Measurements from ENCODE around the gene USP36.

Gene USP36

DNA sequence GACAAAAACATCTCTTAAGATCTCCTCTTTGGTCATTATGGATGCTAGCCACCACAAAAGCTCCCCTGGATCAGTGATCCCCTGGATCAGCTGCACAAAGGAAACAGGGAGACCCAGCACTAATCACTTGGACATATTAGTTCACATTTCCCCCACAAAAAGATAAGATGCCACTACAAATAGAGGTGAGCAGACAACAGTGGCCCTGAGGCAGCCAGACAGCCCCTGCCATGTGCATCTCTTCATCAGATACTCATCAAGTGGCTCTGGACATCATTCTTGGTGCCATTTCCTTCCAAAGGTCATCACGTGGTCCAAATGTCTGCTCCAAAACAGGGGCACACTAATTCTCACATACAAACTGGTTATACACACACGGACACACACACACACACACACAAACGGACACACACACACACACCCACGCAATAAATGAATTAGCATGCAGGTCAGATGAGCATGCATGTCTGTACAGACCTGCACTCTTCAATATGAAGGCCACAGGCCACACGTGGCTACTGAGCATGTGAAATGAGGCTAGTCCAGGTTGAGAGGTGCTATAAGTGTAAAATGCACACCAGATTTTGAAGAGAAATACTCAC, 4.1 kb downstream of the USP36 start:
- no peak for DNase-seq

DNA sequence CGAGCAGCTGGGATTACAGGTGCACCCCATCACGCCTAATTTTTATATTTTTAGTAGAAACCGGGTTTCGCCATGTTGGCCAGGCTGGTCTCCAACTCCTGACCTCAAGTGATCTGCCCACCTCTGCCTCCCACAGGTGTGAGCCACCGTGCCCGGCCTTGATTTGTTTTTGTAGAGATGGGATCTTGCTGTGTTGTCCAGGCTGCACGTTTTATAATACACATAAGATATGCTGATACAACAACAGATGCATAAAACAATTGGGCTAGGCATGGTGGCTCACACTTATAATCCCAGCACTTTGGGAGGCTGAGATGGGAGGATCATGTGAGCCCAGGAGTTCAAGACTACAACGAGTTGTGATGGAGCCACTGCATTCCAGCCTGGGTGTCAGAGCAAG, 6.0 kb downstream of the USP36 start:
- DNase-seq, result no peak

DNA sequence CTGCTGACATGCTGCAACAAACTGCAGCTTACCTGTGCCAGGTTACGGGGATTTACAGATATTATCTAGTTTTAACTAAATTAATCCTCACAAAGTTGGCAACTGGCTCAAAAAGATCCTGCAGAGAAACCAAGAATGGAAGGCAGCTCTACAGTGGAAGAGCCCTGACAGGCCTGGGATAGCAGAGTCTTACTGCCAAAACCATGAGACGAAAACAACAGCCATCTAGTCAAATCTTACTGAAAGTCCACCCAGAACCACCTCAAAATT, 8.1 kb downstream of the USP36 start:
- no peak for DNase-seq

DNA sequence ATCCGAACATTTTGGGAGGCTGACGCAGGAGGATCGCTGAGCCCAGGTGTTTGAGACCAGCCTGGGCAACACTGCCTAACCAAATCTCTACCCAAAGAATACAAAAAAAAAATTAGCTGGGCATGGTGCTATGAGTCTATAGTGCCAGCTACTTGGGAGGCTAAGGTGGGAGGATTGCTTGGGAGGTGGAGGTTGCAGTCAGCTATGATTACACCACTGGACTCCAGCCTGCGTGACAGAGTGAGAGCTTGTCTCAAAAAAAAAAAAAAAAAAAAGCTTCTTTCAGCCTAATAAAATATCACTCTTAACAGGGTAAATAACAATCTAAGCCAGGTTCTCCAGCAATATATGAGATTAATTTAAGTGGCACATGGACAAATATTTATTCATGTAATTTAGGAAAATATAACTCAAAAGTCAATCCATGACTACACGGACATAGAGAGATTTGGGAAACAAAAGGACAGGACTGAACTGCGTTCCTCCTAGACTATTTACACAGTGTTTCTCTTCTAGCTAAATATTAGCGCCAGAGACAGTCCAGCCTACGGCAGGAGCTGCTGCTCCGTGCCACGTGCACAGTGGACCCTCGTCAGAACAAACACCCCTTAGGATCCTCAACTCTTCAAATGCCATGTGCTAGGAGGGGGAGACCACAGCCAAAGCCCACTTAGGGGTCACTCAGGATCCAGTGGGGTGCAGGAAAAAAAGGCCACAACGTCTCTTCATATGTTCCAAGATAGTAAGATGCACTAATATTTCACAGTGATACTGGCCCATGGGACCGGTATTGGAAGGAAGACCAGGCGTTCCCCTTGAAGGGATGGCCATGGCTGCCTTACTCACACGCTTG, 8.7 kb downstream of the USP36 start:
- DNase-seq, result no peak

DNA sequence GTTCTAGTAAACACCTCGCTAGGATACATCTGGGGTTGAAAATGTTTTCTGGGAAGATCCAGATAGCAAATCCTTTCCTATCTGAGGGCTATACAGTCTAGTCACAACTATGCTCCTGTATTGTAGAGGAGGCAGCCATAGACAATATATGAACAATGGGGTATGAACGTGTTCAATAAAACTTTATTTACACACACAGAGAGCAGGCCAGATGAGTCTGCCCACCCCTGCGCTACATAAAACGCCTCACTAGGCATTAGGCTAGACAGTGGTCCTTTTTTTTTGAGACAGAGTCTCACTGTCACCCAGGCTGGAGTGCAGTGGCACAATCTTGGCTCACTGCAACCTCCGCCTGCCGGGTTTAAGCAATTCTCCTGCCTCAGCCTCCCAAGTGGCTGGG, 11.1 kb downstream of the USP36 start:
- no peak for DNase-seq

DNA sequence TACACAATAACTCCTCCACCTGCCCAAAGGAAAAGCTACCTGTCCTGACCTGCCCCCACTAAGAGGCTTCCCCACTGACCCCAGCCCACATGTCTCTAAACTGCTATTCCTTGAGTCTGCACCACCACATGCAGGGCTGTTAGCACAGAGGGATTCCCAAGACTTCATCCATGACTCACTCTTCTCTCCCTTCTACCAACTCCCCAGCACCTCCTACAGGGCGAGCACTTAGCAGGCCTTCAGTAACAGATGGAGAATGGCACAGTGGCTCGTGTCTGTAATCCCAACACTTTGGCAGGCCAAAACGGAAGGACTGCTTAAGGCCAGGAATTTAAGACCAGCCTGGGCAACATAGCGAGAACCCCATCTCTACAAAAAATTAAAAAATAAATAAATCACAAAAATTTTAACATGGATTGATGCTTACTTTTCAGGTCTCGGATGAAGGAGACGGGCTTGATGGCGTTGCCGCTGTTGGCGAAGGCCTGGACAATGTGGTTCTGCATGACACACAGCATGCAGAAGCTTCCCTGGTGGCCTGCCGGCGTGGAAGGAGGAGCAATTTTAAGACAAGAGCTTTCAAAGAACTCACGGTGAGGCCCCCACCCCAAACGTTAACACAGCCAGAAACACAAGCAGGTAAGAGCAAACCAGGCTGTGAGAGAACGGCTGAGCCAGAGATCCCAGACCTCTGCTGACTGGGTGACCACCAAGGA, 12.0 kb downstream of the USP36 start:
- DNase-seq, result peak in 1 of 2 donors; percentile 26

DNA sequence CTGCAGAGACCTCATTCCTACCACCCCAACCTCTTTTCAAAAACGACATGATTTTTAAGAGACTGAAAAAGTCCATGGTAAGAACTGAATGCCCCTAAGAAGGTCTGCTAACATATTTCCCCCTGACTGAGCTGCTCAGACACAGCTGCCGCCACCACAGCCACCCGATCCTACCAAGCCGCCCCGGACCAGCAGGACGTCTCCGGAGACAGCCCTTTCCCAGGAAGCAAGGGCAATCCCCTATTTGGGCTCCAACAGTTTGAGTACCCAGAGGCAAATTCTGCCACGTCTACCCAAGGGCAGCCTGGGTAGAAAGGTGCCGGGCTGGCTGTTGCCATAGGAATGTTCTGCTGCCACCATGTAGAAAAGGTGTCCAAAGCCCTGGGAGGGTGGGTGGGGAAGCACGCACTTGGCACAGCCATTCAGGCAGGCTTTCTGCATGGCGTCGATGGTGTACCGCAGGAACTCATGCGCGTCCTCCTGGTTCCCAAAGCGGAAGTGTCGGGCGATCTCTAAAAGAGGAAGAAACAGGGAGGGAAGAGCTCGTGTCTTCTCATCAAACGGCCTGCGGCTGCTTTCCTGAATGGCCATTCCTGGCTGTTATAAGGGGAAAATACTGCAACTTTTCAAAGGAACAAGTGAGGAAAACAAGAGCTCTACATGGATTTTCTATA, 13.6 kb downstream of the USP36 start:
- peak; percentile 77 to 86 for DNase-seq

DNA sequence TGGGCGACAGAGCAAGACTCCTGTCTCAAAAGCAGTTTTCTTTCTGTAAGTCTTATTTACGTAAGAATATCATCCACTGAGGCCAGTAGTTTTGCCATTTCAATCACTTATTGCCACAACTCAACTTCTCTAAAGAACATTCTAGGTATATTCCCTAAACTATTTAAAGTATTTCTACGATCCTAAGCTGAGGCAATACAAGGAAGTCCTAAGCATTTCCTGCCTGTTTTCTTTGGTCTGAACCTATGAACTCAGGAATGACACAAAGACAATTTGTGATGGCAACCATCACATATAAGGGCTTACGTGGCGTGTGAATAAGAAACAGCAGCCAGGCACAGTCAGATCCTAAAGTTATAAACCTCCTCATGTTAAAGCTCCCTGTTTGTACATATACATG, 14.2 kb downstream of the USP36 start:
- peak; percentile 67 to 86 for DNase-seq

DNA sequence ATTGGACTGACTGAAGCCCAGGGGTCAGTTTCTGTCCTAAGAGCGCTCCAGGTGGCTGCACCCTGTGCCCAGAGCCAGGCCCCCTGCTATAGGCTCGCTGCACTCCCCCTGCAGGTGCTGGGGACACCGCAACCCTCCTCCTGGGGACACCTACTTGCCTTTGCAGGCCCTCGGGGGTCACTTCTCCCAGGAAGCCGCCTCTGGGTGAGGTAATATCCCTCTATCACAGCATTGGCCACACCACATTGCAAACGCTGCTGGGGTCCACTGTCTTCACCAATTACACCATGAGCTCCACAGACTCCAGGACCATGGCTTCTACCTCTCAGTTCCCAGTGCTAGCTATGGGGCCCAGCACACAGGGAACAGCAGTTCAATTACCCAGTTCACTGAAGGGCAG, 14.9 kb downstream of the USP36 start:
- DNase-seq, result no peak

DNA sequence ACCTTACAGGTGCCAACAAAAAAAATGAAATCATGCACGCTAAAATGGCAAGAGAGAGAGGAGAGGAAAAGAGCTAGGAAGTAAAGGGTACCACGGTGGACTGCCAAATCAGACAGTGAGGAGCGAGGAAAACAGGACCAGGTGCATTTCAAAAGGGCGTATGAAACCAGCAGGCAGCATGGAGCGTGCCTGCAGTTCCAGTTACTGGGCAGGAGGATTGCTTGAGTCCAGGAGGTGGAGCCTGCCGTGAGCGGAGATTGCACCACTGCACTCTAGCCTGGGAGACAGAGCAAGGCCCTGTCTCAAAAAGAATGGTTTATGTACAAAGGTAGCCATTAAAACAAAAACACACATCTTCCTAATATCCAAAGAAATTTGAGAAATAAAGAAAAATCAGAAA, 16.4 kb downstream of the USP36 start:
- no peak for DNase-seq

DNA sequence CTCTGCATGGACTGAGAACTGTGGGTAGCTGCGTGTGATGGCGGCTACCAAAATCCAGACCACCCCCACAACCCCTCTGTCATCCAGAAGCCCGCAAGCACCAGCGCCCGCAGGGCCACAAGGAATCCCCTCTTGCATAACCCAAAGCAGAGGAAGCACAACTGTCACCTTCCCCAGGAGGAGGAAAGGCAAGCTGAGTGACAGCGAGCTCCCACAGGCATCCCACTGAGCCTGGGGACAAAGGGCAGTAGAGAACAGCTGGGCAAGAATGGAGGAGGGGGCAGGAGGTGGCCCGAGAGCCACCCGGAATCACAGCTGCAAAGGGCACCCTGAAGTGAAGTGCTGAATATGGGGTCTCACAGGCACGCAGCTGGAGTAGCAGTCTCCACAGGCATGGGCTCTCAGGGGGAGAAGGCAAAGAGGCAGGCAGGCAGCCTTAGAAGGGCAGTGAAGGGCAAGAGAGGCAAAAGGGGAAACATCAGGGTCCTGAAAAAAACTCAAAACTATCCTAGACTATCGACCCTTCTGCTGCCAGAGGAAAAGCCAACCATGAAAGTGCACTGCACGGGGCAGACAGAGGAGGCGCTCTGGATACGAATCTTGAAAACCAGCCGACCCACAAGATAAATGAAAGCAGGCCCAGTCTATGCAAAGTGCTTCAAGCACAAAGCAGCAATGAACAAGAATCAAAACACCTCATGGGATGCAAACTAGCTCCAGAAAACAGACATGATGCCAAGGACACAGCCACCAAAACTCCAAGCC, 17.1 kb downstream of the USP36 start:
- DNase-seq, result no peak

DNA sequence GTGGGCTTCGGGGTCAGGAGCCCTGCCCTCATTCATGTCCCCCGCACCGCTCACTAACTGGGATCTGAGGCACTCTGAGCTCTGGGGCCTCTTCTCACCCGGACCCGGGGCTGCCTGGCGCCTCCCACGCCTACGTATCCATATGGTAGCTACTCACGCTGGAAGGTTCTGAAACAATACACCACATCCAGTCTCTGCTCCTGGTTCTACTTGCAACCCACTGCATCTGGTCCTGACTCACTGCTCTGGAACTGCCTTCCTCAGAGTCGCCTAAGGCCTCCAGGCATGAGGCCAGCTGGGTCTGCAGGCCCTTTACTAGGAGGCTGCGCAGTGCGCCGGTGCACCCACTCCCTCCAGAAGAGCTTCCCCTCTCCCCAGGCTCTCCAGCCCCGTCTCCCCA, 18.1 kb downstream of the USP36 start:
- no peak for DNase-seq

DNA sequence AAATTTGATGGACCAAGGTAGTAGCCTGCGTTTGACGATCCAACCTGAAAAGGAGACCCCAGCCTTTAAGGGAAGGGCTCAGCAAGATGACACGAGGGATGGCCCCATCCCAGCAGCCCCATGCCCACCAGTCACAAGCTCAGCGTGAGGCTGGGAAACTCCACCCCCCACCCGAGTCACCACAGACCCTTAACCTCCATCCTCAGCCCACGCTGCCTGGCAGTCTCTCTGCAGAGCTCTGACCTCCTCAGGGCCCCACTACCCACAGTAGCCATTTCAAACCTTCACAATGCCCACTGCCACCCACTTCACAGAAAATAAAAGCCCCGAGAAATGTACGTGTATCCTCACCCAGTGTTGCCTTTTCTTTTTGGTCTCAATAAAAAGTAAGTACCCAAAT, 18.7 kb downstream of the USP36 start:
- no peak for DNase-seq

DNA sequence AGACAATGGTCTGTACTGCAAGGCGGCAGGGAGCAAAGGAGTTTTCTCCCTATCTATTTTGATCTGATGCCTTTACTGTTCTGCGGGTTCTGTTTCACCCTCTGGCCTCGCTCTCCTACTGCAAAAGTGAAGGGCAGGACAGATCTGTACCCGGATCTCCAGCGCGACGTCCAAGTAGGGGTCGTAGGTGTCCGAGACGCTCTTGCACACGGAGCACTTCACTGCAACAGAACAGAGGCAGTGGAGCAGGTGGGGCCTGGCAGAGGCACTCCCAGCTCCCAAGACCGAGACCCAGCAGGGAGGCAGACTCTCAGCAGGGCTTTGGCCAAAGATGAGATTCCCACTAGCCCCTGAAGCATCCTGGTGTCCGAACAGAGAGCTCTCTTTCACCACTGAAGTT, 19.8 kb downstream of the USP36 start:
- no peak for DNase-seq

DNA sequence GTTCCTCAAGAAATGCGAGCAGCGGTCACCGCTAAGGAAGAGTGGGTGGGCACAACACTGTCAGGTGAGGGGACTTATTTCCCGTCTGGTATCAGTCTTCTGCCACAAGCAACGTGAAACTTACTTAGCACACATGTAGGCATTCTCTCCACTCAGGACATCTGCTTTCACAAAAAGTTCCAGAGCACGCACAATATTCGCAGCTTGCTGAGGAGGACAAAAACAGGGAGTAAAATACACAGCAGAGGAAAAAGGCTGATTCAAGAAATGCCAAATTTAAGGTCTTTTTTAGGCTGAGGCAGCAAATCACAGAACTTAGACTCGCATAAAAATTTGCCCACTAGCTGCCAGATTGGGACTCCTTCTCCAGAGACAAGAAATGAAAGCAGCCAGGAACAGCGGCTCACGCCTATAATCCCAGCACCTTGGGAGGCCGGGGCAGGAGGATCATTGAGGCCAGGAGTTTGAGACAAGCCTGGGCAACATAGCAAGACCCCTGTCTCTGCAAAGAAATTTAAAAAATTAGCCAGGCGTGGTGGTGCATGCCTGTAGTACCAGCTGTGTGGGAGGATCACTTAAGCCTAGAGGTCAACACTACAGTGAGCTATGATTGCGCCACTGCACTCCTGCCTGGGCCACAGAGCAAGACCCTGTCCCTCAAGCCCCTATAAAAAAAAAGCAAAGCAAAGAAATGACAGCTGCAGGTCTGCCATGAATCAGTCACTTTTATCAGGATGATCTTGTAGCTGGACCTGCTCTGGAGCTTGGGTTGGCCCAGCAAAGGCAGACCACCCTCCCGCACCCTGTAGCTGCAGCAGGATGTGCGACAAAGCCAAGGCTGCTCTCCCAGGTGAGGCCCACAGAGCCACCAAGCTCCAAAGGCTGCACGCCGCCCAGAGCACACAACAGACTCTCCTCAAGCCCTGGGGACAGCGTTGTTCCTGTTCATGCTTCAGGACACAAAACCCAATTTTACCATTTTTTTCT, 20.5 kb downstream of the USP36 start:
- DNase-seq, result no peak

DNA sequence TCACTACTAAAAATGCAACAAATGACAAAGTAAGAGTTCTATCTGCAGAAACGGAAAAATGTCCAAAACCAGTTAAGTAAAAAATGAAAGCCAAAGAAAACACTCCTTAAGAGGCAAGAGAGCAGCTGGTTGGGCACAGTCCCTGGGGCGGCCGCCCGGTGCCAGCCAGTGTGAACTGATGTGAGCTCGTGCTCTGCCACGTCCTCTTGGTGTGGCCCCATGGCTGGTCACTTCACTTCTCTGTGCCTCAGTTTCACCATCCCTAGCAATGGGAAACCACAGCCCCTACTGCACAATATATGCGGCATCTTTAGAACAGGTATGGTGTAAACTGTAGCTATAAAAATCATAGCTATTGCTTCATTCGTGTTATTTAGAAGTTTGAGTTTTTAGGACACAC, 21.2 kb downstream of the USP36 start:
- no peak for DNase-seq

DNA sequence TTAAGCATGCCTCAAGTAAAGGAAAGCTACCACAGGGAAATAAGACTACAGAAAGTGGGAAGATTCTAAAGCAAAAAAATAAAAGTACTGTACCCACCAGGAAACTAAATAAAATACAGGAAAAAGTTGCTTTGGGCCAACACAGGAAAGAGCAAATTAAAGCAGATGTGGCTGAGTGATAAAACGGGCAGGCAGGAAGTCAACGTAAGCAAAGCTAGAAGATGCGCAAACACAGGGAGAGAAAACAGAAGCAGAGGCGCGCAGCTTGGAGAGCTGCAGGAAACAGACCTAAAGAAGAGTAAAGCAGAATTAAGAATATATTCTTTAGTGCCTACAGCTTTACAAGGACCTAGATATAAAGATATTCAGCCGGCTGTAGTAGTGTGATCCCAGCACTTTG, 21.7 kb downstream of the USP36 start:
- DNase-seq, result no peak

DNA sequence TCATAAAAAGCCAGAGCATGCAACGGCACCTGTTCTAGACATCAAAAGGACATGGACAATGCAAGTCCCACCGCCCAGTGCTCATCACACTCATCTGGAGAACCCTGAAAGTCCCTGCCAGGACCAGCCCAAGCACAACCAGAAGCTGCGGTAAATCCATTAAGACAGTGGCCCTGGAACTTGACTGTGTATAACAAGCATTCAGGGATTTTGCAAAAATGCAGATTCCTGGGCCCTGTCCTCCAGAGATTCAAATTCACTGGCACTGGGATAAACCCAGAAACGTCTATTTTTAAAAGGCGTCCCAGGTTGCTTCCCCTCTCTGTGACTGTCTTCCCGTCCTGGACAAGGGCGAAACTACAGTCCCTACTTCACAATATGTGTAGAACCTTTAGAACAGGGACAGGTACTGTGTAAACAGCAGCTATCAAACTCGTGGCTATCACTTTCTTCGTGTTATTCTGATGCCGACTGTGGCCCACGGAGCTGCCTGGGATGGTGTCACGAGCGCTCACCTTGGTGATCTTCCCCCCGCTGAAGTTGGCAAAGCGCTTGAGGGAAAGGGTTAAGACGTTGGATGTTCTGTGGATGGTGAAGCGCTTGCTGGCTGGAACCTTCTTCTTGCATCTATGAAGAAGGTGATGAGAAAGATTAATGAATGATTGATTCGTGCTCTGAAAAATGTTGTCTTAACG, 22.3 kb downstream of the USP36 start:
- no peak for DNase-seq

DNA sequence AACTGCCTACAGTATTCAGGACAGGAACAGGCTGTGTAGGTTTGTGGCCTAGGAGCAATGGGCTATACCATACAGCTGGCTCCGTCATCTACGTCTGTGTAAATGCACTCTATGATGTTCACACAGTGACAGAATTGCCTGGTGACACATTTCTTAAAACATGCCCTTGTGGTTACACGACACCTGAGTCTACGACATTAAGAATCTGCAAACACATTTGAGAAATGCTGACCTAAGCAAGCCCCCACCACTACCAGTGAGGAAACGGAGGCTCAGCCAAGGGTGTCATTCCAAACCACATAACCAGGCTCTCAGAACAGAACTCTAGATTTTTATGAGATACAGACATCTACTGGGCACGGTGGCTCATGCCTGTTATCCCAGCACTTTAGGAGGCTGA, 23.5 kb downstream of the USP36 start:
- DNase-seq, result no peak

DNA sequence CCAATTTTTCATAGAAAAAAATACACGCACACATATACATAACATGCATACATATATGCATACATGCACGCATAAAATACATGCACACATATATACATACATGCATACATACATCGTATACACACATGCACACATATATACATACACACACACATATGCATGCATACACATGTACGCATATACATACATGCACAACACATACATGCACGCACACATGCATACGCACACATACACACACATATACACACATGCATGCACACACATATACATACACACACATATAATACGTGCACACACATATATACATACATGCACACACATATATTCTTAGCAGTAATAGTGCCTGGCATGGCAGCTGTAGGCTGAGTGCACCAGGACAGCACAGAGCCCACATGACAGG, 24.9 kb downstream of the USP36 start:
- no peak for DNase-seq

DNA sequence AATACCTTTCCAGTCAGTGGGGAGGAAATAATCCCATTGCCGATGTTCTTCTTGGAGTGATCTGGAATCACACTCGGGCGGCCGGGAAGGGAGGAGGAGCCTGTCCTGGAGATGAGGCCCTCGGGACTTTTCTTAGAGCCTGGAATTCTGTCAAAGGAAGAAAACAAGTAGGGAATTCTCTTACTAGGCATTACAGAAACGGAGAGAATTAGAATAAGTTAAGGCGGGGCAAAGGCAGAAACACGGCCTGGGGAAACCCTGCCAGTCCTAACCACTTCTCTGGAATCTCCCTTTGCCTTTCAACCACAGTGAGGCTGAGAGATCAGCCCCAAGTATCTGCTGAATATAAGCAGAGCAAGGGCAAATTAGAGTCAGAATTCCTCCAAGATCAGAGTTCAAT, 27.8 kb downstream of the USP36 start:
- DNase-seq, result no peak

Data from inflammatory macrophage (primary cell).